Retinal pigment epithelial cell (primary cell): ENCODE measurements around the gene SAXO2.

Experiments
- DNase-seq: peaks from one replicate; pipeline ENCODE4 v3.0.0-alpha.2; 2010; ENCODE audit warnings: low read depth
- H3K4me3 ChIP-seq: 2 replicates; pipeline ENCODE4 v1.5.1; 2011; ENCODE audit warnings: mild to moderate bottlenecking, low read length, control low read depth, moderate library complexity
- TF ChIP-seq, protein P1 (sequence below): conservative IDR thresholded peaks from 2 replicates; pipeline ENCODE4 v1.5.1; 2011; ENCODE audit warnings: low read depth, low read length, control low read depth, inconsistent platforms

The SAXO2 gene

DNA sequence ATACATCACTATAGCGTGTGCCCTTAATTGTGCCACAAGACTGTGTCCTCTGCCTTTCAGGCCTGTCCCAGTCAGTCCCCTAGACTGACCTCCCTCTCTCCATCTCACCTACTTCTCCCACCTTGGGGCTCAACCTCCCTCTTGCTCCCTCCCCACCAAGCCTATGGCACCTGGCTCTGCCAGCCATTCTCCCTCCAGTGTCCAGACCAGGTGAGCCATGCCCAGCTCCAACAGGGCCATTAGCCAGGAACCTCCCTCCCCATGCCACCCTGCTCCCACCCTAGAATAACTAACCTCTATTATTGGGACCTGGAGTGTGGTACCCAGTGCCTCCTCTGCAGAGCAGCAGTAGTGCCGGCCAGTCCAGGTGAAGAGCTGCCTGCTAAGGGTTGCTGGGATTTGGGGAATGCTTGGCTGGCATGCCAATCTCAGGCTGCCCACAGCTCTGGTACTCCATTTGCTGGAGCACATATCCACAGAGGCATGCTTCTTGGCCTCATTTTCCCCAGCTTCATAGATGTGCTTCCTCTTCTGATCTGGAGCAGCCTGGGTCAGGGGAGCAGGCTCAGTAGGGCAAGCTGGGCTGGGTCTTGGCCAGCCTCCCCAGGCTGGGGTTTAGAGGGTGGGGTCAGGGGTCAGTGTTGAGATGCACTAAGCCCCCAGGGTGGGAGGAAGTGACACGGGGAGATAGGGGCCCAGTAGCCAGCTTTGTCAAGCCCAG is 38.8 kb downstream of the SAXO2 start:
- H3K4me3 ChIP-seq: no peak overlapping the region
- no peak for DNase-seq
- TF ChIP-seq, protein P1, sequence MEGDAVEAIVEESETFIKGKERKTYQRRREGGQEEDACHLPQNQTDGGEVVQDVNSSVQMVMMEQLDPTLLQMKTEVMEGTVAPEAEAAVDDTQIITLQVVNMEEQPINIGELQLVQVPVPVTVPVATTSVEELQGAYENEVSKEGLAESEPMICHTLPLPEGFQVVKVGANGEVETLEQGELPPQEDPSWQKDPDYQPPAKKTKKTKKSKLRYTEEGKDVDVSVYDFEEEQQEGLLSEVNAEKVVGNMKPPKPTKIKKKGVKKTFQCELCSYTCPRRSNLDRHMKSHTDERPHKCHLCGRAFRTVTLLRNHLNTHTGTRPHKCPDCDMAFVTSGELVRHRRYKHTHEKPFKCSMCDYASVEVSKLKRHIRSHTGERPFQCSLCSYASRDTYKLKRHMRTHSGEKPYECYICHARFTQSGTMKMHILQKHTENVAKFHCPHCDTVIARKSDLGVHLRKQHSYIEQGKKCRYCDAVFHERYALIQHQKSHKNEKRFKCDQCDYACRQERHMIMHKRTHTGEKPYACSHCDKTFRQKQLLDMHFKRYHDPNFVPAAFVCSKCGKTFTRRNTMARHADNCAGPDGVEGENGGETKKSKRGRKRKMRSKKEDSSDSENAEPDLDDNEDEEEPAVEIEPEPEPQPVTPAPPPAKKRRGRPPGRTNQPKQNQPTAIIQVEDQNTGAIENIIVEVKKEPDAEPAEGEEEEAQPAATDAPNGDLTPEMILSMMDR: no peak

DNA sequence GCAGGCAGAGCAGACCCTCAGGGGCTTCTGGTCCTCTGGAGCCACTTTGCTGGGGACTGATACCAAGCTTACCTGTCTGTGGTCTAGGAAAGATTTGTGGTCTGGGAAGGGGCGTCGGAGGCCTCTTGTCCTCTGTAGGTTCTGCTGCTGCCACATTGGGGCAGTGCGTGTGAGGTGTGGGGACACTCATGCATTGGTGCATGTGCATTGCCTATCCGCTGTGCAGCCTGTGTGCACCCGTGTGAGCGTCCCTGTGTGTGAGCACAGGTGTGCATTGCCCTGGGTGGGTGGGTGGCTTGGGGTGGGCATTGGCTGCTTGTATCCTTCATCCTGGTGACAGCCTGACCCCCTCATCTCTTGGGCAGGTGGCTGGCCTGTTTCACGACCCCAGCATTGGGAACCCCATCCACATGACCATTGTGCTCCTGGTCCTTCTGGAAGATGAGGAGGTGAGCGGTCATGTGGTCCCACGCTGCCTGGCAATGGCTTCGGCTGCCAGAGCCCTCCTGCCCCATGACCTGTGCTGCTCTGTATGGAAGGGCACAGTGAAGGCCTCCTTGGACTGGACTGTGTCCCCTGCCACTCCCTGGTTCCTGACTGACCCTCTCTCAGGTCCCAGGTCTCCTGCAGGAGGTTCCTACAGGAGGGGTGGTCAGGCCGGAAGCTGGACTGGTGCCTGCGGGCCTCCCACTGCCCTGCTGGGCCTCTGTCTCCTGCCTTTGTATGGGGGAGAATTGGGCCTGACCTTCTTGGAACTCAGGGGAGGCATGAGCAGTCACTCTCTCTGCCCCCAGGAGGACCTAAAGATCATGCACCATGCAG is 41.5 kb downstream of the SAXO2 start:
- no peak for DNase-seq
- no peak overlapping the region for H3K4me3 ChIP-seq
- TF ChIP-seq, protein P1: no peak

DNA sequence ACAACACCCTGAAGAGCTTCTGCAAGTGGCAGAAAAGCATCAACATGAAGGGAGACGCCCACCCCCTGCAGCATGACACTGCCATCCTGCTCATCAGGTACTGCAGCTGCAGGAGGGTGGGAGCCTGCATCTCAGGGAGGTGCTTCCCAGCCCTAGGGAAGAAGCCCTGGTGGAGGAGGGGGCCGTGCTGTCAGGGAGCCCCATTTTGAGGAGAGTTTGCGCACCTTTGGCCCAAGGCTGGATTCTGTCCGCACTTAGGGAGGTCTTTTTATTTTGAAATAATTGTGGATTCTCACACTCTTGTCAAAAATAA is 42.1 kb downstream of the SAXO2 start:
- no peak for DNase-seq
- TF ChIP-seq, protein P1: no peak
- H3K4me3 ChIP-seq: no peak overlapping the region

DNA sequence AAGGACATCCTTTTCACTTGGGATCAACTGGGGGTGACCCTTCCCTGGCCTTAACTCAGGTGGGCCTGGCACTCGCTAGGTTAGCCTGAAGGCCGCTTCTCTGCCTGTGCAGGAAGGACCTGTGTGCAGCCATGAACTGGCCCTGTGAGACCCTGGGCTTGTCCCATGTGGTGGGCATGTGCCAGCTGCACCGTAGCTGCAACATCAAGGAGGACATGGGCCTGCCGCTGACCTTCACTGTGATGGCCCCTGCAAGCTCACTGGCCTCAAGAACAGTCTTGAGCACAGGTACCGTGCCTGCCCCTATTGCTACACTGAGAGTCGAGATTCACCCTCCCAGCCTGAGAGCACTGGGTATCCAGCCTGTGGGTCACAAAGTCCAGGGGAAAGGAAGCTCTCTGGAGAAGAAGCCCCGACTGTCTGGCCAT is 43.0 kb downstream of the SAXO2 start:
- TF ChIP-seq, protein P1: no peak
- no peak overlapping the region for H3K4me3 ChIP-seq
- DNase-seq: no peak

DNA sequence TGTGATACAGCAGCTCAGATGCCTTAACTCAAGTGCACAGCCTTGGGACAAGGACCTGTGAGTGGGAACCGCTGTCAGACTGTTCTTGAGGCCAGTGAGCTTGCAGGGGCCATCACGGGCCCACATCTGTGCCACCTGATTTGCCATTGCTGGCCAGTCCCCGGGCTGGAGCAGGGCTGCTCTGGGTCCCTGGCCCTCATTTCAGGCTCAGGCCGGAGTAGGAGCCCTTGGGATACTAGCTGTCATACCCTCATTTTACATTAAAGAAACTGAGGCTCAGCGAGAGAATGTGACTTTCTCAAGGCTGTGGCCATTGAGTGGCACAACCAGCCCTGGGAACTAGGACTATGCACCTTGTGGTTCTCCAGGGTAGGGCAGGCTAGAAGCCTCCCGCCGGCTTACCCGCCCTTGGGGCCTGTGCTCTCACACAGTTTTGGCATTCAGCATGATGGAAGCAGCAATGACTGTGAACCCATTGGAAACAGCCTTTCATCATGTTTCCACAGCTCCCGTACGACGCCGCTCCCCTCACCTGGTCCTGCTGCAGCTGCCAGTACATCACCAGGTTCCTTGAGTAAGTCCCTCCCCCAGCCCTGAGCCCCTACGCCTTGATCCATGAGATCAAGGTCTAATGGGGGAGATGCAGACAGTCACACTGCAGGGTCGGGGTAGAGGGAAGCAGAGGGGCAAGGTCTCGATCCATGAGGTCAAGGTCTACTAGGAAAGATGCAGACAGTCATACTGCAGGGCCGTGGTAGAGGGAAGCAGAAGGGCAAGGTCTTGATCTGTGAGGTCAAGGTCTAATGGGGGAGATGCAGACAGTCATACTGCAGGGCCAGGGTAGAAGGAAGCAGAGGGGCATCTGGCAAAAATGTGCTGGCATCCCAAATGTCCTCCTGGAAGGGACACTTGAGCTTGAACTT is 44.4 kb downstream of the SAXO2 start:
- TF ChIP-seq, protein P1: no peak
- H3K4me3 ChIP-seq: no peak overlapping the region
- DNase-seq: no peak

DNA sequence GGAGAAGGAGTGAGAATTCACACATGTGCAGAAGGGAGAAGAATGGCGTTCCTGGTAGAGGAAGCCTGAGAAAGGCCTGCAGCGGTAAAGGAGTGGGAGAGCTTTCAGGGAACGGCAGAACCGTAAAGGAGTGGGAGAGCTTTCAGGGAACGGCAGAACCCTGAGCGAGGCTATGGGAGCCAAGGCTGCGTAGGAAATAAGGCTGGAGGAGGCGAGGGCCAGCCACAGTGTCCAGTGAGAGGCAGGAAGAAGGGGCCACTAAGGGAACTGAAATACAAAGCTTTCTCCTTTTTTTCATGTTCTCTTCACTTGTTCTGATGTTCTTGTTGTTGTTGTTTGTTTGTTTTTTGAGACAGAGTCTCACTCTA is 45.1 kb downstream of the SAXO2 start:
- no peak for DNase-seq
- TF ChIP-seq, protein P1: no peak
- no peak overlapping the region for H3K4me3 ChIP-seq
